ENCODE data around the gene PRDM5. TPM values are rescaled to one million over a fixed set of nuclear protein-coding genes. Genes with fewer than 3 reads are reported as not detected.

Gene PRDM5
- not detected in 2 replicates for total RNA-seq

GRCh38 chr4:120922381-120923206 lies at the start of gene PRDM5:
TSS of gene PRDM5 (minus strand) at chr4:120922726. CDS start at chr4:120922608, 118 bp downstream.
- intact Hi-C loops (cut with micrococcal nuclease): loop anchor here (2.0 kb wide), 1 partner anchor 150 kb away; the partner anchor contains the start of gene NDNF
- Mint-ChIP-seq H3K36me3 (ENCODE audit: low read depth) (no peaks in the 10 kb centered on the region), H3K4me1 (peaks cover 7% of the 10 kb centered on the region), H3K9me3 (no peaks in the 10 kb centered on the region), H3K27ac (peak within 1 kb of the TSS; percentile 47), H3K27me3 (peaks cover 61% of the 10 kb centered on the region), H3K4me3 (peak within 1 kb of the TSS; percentile 93)
- peak; percentile 67 for DNase-seq

DNA sequence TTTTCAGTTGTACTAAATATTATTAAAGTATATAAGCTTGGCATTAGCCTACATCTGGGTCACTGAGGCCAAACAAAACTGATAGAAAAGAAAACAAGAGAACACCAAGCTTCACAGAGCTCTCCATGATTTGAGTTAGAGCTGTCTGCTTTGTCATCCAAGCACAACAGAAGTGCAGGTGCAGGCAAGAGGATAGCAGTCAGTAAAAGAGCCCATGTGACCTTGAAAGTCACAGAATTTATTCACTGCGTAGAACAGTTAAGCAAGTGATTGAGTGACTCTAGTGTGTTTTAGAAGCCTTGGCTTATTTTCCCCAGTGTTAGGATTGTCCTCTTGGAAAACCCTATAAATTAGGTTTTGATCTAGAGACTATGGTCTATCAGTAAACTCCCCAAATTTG lies 49.4 kb upstream of the PRDM5 start:
- H3K4me3 Mint-ChIP-seq: no peak overlapping the region
- H3K27ac Mint-ChIP-seq: no peak overlapping the region
- no peaks in the 10 kb centered on the region for H3K36me3 Mint-ChIP-seq (ENCODE audit: low read depth)
- H3K4me1 Mint-ChIP-seq: no peaks in the 10 kb centered on the region
- H3K9me3 Mint-ChIP-seq: no peaks in the 10 kb centered on the region
- no peak for DNase-seq
- no peaks in the 10 kb centered on the region for H3K27me3 Mint-ChIP-seq
- intact Hi-C loops (cut with micrococcal nuclease): no loop called here

GRCh38 chr4:120965938-120966337 lies 43.4 kb upstream of the PRDM5 start:
- H3K27ac Mint-ChIP-seq: no peak overlapping the region
- no peak overlapping the region for H3K4me3 Mint-ChIP-seq
- no peaks in the 10 kb centered on the region for H3K9me3 Mint-ChIP-seq
- no peaks in the 10 kb centered on the region for H3K36me3 Mint-ChIP-seq (ENCODE audit: low read depth)
- H3K27me3 Mint-ChIP-seq: peaks cover 4% of the 10 kb centered on the region
- H3K4me1 Mint-ChIP-seq: no peaks in the 10 kb centered on the region
- no peak for DNase-seq
- intact Hi-C loops (cut with micrococcal nuclease): no loop called here

- H3K27ac Mint-ChIP-seq: no peak overlapping the region
- intact Hi-C loops (cut with micrococcal nuclease): no loop called here
- H3K27me3 Mint-ChIP-seq: peaks cover 4% of the 10 kb centered on the region
- no peaks in the 10 kb centered on the region for H3K36me3 Mint-ChIP-seq (ENCODE audit: low read depth)
- no peak overlapping the region for H3K4me3 Mint-ChIP-seq
- H3K4me1 Mint-ChIP-seq: no peaks in the 10 kb centered on the region
- no peaks in the 10 kb centered on the region for H3K9me3 Mint-ChIP-seq
- no peak for DNase-seq
Measured at GRCh38 chr4:120964596-120964995, 42.1 kb upstream of the PRDM5 start.

DNA sequence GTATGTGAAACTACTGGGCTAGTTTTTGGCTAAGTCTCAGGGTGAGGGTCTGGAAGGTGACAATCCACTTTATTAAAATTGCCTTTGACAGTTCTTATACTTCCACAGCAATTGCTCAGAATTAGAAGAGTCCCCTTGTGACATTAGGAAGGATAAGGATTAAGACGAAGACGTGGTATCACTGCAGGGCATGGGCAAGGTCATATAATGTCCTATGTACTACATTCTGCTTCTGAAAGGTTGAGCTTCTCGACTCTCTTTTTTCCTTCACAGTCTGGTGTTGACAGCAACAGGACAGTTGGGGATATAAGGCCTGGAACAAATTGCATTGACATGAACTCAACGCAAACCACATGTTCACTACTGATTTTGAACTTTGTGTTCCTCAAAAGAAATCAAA lies 40.9 kb upstream of the PRDM5 start:
- Mint-ChIP-seq H3K4me1 (no peaks in the 10 kb centered on the region), H3K36me3 (ENCODE audit: low read depth) (no peaks in the 10 kb centered on the region), H3K4me3 (no peak overlapping the region), H3K27me3 (peaks cover 4% of the 10 kb centered on the region), H3K9me3 (no peaks in the 10 kb centered on the region), H3K27ac (no peak overlapping the region)
- no peak for DNase-seq
- intact Hi-C loops (cut with micrococcal nuclease): no loop called here

DNA sequence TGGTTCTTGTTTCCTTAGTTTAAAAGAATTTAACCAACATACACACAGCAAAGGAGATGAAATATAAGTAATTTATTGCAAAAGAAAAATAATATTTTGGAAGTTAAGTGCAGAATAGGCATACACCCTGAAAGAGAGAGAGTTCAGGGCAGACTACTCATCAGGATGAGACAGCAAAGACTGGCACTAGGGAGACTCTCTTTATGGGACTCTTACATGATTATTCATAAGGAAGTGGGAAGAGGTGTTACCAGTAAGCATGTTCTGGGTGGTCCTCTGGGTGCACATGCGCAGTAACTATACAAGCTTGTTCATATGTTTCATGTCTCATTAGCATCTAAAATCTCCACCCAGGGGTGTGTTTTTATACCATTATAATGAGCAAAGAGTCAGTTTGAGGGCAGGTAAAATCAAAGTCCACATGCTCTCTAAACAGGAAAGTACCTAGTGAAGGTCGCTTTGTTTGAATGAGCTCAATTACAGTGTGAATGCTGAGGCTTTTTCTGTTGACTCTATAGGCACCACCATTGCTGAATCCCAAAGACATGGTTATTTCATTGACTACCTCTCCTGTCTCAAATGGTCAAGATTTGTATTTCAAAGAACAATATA lies 38.2 kb upstream of the PRDM5 start:
- peaks cover 7% of the 10 kb centered on the region for H3K27me3 Mint-ChIP-seq
- no peaks in the 10 kb centered on the region for H3K4me1 Mint-ChIP-seq
- H3K9me3 Mint-ChIP-seq: no peaks in the 10 kb centered on the region
- H3K36me3 Mint-ChIP-seq (ENCODE audit: low read depth): no peaks in the 10 kb centered on the region
- no peak for DNase-seq
- H3K27ac Mint-ChIP-seq: no peak overlapping the region
- intact Hi-C loops (cut with micrococcal nuclease): no loop called here
- no peak overlapping the region for H3K4me3 Mint-ChIP-seq

DNA sequence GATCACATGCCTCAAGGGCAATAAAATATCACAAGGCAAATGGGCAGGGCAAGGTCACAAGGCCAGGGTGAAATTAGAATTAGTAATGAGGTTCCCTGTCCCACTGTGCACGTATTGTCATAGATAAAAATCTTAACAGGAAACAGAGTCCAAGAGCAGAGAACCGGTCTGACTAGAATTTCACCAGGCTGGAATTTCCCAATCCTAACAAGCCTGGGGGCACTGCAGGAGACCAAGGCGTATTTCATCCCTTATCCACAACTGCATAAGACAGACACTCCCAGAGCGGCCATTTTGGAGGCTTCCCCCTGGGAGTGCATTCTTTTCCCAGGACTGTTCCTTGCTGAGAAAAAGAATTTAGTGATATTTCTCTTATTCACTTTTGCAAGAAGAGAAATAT lies 25.9 kb upstream of the PRDM5 start:
- peaks cover 18% of the 10 kb centered on the region for H3K9me3 Mint-ChIP-seq
- H3K27me3 Mint-ChIP-seq: peaks cover 10% of the 10 kb centered on the region

GRCh38 chr4:120942776-120943175 lies 20.2 kb upstream of the PRDM5 start:
- no peak for DNase-seq
- Mint-ChIP-seq H3K4me1 (no peaks in the 10 kb centered on the region), H3K9me3 (peaks cover 8% of the 10 kb centered on the region), H3K36me3 (ENCODE audit: low read depth) (no peaks in the 10 kb centered on the region), H3K27ac (no peak overlapping the region), H3K4me3 (no peak overlapping the region), H3K27me3 (peaks cover 14% of the 10 kb centered on the region)
- intact Hi-C loops (cut with micrococcal nuclease): no loop called here

More for the DNA sequence above, 25.9 kb upstream of the PRDM5 start:
- Mint-ChIP-seq H3K4me3 (no peak overlapping the region), H3K4me1 (no peaks in the 10 kb centered on the region), H3K27ac (no peak overlapping the region), H3K36me3 (ENCODE audit: low read depth) (no peaks in the 10 kb centered on the region)
- DNase-seq: no peak
- intact Hi-C loops (cut with micrococcal nuclease): no loop called here

DNA sequence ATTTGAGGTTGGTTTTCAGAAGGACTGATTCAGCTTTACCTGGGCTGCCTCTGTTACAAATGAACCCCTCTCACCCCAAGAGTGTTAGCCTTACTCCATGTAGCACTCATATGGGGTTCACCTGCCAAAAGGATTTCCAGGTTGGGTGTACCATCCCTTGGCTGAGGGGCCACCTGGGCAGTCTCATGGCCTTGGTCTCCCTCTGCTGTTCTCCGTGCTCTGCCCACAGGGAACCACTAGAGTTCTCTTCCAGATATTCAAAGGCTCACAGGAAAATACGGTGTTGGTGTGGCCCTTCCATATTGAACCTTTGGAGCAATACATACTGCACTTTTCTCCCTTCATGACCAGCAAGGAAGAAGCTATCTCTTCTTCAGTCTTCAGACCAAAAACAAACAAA lies 18.0 kb upstream of the PRDM5 start:
- no peak for DNase-seq
- no peak overlapping the region for H3K4me3 Mint-ChIP-seq
- H3K27me3 Mint-ChIP-seq: peaks cover 15% of the 10 kb centered on the region
- H3K4me1 Mint-ChIP-seq: no peaks in the 10 kb centered on the region
- intact Hi-C loops (cut with micrococcal nuclease): no loop called here
- H3K27ac Mint-ChIP-seq: no peak overlapping the region
- H3K36me3 Mint-ChIP-seq (ENCODE audit: low read depth): no peaks in the 10 kb centered on the region
- H3K9me3 Mint-ChIP-seq: peaks cover 6% of the 10 kb centered on the region

DNA sequence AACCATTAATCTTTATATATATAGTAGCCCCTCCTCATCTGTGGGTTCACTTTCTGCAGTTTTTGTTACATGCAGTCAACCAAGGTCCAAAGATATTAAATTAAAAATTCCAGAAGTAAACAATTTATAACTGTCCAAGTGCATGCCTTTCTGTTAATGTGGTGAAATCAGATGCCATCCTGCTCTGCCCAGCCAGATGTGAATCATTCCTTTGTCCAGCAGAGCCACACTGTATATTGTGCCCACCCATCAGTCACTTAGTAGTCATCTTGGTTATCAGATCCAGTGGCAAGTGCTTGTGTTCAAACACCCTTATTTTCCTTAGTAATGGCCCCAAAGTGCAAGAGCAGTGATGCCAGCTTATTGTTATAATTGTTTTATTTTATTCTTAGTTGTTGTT lies 17.2 kb upstream of the PRDM5 start:
- H3K27ac Mint-ChIP-seq: no peak overlapping the region
- H3K36me3 Mint-ChIP-seq (ENCODE audit: low read depth): no peaks in the 10 kb centered on the region

DNA sequence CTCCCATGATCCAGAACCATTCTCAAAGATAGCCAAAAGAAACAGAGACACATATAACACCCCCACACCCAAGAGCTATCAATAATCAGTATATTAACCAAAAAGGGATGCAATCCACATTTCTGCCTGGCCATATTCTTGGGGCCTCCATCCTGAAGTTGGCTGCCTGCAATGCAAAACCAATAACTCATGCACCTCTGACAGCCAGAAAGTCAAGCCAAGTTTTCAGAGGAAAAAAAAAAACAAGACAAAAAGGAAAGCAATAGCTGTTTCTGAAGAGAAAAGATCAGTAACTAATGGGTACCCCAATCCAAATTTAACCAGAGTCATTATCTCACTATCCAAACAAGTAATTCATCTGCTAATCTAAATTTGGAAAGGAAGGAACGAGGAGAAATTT lies 7.3 kb upstream of the PRDM5 start:
- Mint-ChIP-seq H3K27ac (no peak overlapping the region), H3K4me1 (no peaks in the 10 kb centered on the region), H3K9me3 (peaks cover 7% of the 10 kb centered on the region), H3K27me3 (peaks cover 27% of the 10 kb centered on the region), H3K36me3 (ENCODE audit: low read depth) (no peaks in the 10 kb centered on the region), H3K4me3 (no peak overlapping the region)
- intact Hi-C loops (cut with micrococcal nuclease): no loop called here
- DNase-seq: no peak

More for the DNA sequence above, 17.2 kb upstream of the PRDM5 start:
- peaks cover 6% of the 10 kb centered on the region for H3K9me3 Mint-ChIP-seq
- DNase-seq: no peak
- H3K27me3 Mint-ChIP-seq: peaks cover 12% of the 10 kb centered on the region
- no peaks in the 10 kb centered on the region for H3K4me1 Mint-ChIP-seq
- no peak overlapping the region for H3K4me3 Mint-ChIP-seq
- intact Hi-C loops (cut with micrococcal nuclease): no loop called here

DNA sequence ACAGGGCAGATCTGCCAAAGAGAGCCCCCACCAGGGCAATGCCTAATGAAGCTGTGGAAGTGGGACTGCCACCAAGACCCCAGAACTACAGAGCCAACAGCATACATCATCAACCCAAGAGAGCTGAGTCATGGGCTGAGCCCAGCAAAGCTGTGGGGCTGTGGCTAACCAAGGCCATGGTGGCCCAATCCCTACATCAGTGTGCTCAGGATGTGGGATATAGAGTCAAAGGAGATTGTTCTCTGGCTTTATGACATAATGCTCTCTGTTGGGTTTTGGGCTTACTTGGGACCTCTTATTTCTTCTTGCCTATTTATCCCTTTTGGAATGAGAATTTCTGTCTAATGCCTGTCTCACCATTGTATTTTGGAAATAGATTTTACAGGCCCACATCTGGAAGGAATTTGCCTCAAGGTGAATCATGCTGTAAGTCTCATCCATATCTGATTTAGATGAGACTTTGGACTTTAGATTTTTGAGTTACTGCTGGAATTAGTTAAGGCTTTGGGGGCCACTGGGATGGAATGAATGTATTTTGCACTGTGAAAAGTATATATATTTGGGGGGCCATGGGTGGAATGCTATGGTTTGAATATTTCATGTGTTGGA lies 5.4 kb upstream of the PRDM5 start:
- intact Hi-C loops (cut with micrococcal nuclease): no loop called here
- DNase-seq: no peak
- Mint-ChIP-seq H3K4me3 (no peak overlapping the region), H3K36me3 (ENCODE audit: low read depth) (no peaks in the 10 kb centered on the region), H3K27ac (no peak overlapping the region), H3K9me3 (peaks cover 7% of the 10 kb centered on the region), H3K4me1 (no peaks in the 10 kb centered on the region), H3K27me3 (peaks cover 40% of the 10 kb centered on the region)

GRCh38 chr4:120926358-120927025 lies 4.0 kb upstream of the PRDM5 start:
- H3K27me3 Mint-ChIP-seq: peaks cover 46% of the 10 kb centered on the region
- no peak for DNase-seq
- no peaks in the 10 kb centered on the region for H3K36me3 Mint-ChIP-seq (ENCODE audit: low read depth)
- intact Hi-C loops (cut with micrococcal nuclease): no loop called here
- peaks cover 5% of the 10 kb centered on the region for H3K4me1 Mint-ChIP-seq
- no peak overlapping the region for H3K4me3 Mint-ChIP-seq
- peaks cover 7% of the 10 kb centered on the region for H3K9me3 Mint-ChIP-seq
- H3K27ac Mint-ChIP-seq: no peak overlapping the region

- Mint-ChIP-seq H3K27me3 (peaks cover 53% of the 10 kb centered on the region), H3K9me3 (peaks cover 7% of the 10 kb centered on the region), H3K27ac (no peak overlapping the region), H3K36me3 (ENCODE audit: low read depth) (no peaks in the 10 kb centered on the region), H3K4me3 (no peak overlapping the region), H3K4me1 (peaks cover 5% of the 10 kb centered on the region)
- intact Hi-C loops (cut with micrococcal nuclease): no loop called here
- no peak for DNase-seq
Measured at GRCh38 chr4:120924931-120925330, 2.4 kb upstream of the PRDM5 start.
